Osteocyte (in vitro differentiated cells): Measurements from ENCODE around the gene CLTA. TPM values are rescaled to one million over a fixed set of nuclear protein-coding genes. Genes with fewer than 3 reads are reported as not detected.

ENCODE experiments used
- DNase-seq: peaks from one replicate; pipeline ENCODE4 v3.0.0; 2021; ENCODE audit warnings: mixed read lengths; ENCODE audit not compliant: unreplicated experiment; ENCODE audit errors: extremely low spot score
- H3K27ac Mint-ChIP-seq: one replicate; pipeline ENCODE4 v1.8.0; 2021; ENCODE audit warnings: mild to moderate bottlenecking, mixed read lengths; ENCODE audit not compliant: unreplicated experiment
- H3K27me3 Mint-ChIP-seq: one replicate; pipeline ENCODE4 v1.8.0; 2021; ENCODE audit warnings: mixed read lengths; ENCODE audit not compliant: unreplicated experiment
- H3K36me3 Mint-ChIP-seq: one replicate; pipeline ENCODE4 v1.8.0; 2021; ENCODE audit warnings: mixed read lengths; ENCODE audit not compliant: unreplicated experiment
- H3K4me1 Mint-ChIP-seq: one replicate; pipeline ENCODE4 v1.8.0; 2021; ENCODE audit warnings: mixed read lengths; ENCODE audit not compliant: unreplicated experiment
- H3K4me3 Mint-ChIP-seq: one replicate; pipeline ENCODE4 v1.8.0; 2021; ENCODE audit warnings: mild to moderate bottlenecking, moderate library complexity, mixed read lengths; ENCODE audit not compliant: unreplicated experiment
- H3K9me3 Mint-ChIP-seq: one replicate; pipeline ENCODE4 v1.8.0; 2021; ENCODE audit warnings: mixed read lengths; ENCODE audit not compliant: unreplicated experiment
- CTCF ChIP-seq: fragments of 200-600 bp; sonication (generic); IDR thresholded peaks from 2 replicates; pipeline ENCODE4 v1.5.0; 2021; ENCODE audit warnings: antibody characterized with exemption, mild to moderate bottlenecking, moderate library complexity
- total RNA-seq: library from RNA; stranded (reverse); gene quantifications from 2 replicates; pipeline ENCODE4 v1.2.1, GENCODE V29; 2021

Gene CLTA
- total RNA-seq, 1 donor from 2014 or later = 260 TPM

GRCh38 chr9:36208521-36209253 lies 18.0 kb downstream of the CLTA start:
- H3K27me3 Mint-ChIP-seq = no peaks in the 10 kb centered on the region
- TF ChIP-seq CTCF = no peak
- no peaks in the 10 kb centered on the region for H3K9me3 Mint-ChIP-seq
- no peak for DNase-seq
- H3K4me3 Mint-ChIP-seq = no peak overlapping the region
- peaks cover 10% of the 10 kb centered on the region for H3K4me1 Mint-ChIP-seq
- H3K27ac Mint-ChIP-seq = peak overlapping the region; percentile 54
- H3K36me3 Mint-ChIP-seq = peaks cover 69% of the 10 kb centered on the region

GRCh38 chr9:36210722-36211121 lies 20.0 kb downstream of the CLTA start:
- TF ChIP-seq CTCF = no peak
- Mint-ChIP-seq H3K27me3 (no peaks in the 10 kb centered on the region), H3K9me3 (no peaks in the 10 kb centered on the region), H3K27ac (peak overlapping the region; percentile 12), H3K36me3 (peaks cover 53% of the 10 kb centered on the region), H3K4me3 (no peak overlapping the region), H3K4me1 (peaks cover 11% of the 10 kb centered on the region)
- DNase-seq = no peak

GRCh38 chr9:36211510-36211909 lies 20.8 kb downstream of the CLTA start:
- no peak for TF ChIP-seq CTCF
- H3K36me3 Mint-ChIP-seq = peaks cover 51% of the 10 kb centered on the region
- DNase-seq = no peak
- H3K4me1 Mint-ChIP-seq = peaks cover 13% of the 10 kb centered on the region
- no peak overlapping the region for H3K27ac Mint-ChIP-seq
- H3K27me3 Mint-ChIP-seq = no peaks in the 10 kb centered on the region
- no peaks in the 10 kb centered on the region for H3K9me3 Mint-ChIP-seq
- H3K4me3 Mint-ChIP-seq = no peak overlapping the region

- H3K4me1 Mint-ChIP-seq = peaks cover 3% of the 10 kb centered on the region
- H3K9me3 Mint-ChIP-seq = no peaks in the 10 kb centered on the region
- H3K27me3 Mint-ChIP-seq = no peaks in the 10 kb centered on the region
- H3K27ac Mint-ChIP-seq = no peak overlapping the region
- no peak overlapping the region for H3K4me3 Mint-ChIP-seq
- H3K36me3 Mint-ChIP-seq = peaks cover 46% of the 10 kb centered on the region
- TF ChIP-seq CTCF = no peak
- no peak for DNase-seq
Observed at GRCh38 chr9:36213387-36213786, 22.7 kb downstream of the CLTA start.

- Mint-ChIP-seq H3K27me3 (no peaks in the 10 kb centered on the region), H3K4me3 (no peak overlapping the region), H3K9me3 (no peaks in the 10 kb centered on the region), H3K4me1 (peaks cover 3% of the 10 kb centered on the region), H3K36me3 (peaks cover 49% of the 10 kb centered on the region), H3K27ac (no peak overlapping the region)
- TF ChIP-seq CTCF = no peak
- no peak for DNase-seq
Observed at GRCh38 chr9:36213989-36214388, 23.3 kb downstream of the CLTA start.
